HG03342 (cell line): ENCODE data around the gene BEND6.
"Not testable (repeated sequence)": the region's sequence is repeated elsewhere in the genome, so short reads cannot be mapped to it uniquely, and the experiment has no call there.

Source experiments
- ATAC-seq: cut with Tn5 transposase; IDR thresholded peaks from one replicate; pipeline ENCODE4 v1.9.1; 2021; ENCODE audit warnings: mild to moderate bottlenecking, moderate library complexity; ENCODE audit not compliant: unreplicated experiment

BEND6 gene

DNA sequence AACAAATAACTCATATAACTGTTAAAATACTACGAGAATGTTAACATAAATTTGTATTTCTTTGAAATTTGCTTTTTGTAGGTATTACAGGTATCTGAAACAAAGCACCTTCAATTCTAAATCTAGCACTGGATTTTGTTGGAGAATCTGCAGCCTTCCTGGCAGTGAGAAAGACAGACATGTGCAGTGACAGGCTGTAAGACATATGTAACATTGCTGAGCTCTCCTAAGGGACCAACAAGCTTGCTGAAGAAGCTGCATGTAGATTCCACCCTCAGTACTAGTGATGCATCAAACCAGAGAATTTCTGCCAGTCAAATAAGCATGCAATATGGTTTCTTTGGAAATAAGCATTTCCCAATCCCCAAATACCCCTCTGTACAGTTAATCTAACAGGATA is 71.1 kb downstream of the BEND6 start:
- ATAC-seq: no peak

DNA sequence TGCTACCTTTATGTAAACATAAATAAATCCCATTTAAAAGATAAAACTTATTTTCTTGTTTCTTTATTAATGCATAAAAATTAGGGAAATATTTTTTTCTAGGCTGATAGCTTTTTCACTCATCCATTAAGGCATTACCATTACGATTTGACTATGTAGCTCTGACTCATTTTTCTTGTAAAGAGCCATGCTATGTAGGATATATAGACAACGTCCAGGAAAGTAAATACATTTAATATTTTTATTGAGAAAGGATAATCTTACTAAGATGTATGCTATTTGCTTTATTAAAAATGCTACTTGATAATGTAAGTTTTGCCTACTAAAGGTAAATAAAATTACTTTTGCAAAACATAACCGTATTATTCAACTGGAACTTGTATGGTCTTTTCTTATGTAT is 72.4 kb downstream of the BEND6 start:
- ATAC-seq: no peak

DNA sequence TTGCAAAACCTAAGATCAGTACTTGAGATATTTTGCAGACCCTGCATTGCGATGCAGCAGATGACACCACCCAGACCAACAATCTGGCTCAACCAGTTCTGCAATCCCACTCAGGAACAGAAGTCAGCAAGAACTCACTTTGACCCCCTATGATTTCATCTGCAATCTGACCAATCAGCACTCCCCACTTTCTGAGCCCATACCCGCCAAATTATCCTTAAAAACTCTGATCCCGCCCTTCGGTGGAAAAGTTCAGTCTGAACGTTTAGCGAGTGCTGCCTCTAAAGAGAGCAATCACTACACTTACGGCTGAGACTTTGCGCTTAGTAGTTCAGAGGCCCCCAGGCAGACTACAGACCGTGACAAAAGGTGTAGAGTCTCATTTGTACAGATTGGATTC is 74.3 kb downstream of the BEND6 start:
- ATAC-seq: no peak

DNA sequence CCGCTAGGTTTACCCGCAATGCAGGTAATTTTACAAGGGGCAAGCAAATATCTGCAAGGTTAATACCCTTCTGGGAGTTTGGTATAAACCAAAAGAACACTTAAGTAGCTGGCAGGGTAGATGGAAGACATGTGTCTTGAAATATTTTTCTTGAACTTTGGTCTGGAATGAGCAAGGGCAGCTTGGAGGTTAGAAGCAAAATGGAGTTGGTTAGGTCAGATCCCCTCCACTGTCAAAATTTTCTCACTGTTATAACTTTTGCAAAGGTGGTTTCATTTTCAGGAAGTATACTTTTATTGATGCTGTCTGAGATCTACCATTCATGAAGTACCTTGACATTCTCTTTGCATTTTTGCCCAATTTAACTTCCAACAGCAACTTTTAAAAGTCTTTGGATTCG is 78.3 kb downstream of the BEND6 start:
- no peak for ATAC-seq

DNA sequence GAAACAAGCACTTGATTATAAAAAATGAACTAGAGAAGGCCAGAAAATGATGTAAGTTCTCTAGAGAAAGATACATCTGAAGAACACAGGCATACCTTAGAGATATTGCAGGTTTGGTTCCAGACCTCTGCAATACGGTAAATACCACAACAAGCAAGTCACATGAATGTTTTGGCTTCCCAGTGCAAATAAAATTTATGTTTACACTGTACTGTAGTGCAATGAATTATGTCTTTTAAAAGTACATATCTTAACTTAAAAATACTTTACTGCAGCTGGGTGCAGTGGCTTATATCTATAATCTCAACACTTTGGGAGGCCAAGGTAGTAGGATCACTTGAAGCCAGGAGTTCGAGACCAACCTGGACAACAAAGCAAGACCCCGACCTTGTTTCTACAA is 80.6 kb downstream of the BEND6 start:
- no peak for ATAC-seq

DNA sequence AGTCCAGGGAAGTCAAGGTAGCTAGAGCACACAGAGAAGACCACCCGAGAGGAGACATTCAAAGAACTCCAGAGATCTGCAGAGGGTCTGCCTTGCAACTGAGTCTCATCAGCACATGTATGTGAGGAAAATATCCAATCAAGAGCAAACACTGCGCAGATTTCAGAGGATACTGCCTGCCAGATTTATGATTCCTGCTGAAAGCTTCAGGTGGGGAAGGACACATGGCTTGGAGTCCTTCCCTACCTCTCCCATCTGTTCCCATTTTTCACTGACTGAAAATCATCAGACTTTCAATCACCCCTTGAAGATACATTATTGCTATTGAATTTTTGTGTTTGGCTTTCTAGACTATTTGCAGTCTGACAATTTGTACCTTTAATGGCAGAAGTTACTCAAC is 84.0 kb downstream of the BEND6 start:
- ATAC-seq: no peak

DNA sequence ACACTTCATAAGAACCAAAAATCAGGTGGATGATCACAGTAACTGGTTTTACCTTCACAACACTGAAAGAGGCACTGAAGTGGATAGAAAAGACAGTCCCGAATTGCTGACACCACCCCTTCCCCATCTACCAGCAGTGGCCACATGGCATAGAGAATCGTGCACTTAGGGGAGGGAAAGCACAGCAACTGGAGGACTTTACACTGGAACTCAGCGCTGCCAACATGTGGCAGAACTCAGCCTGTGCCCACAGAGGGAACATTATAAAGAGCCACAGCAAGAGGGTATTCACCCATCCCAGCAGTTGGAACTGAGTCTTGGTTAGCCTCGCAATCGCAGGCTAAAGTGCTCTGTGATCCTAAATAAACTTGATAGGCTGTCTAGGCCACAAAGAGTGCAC is 85.1 kb downstream of the BEND6 start:
- no peak for ATAC-seq

DNA sequence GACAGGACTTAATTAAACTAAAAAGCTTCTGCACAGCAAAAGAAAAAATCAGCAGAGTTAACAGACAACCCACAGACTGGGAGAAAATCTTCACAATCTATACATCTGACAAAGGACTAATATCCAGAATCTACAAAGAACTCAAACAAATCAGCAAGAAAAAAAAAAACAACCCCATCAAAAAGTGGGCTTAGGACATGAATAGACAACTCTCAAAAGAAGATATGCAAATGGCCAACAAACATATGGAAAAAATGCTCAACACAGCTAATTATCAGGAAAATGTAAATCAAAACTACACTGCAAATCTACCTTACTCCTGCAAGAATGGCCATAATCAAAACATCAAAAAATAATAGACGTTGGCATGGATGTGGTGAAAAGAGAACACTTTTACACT is 89.2 kb downstream of the BEND6 start:
- not testable (repeated sequence) for ATAC-seq

DNA sequence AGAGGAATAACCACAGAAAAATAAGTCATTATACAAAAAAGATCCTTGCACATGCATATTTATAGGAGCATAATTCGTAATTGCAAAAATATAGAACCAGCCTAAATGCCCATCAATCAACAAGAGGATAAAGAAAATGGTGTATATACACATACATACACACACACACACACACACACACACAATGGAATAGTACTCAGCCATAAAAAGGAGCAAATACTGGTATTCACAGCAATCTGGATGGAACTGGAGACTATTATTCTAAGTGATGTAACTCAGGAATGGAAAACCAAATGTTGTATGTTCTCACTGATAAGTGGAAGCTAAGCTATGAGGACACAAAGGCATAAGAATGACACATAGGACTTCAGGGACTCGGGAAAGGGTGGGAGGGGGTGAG is 89.7 kb downstream of the BEND6 start:
- ATAC-seq: no peak

DNA sequence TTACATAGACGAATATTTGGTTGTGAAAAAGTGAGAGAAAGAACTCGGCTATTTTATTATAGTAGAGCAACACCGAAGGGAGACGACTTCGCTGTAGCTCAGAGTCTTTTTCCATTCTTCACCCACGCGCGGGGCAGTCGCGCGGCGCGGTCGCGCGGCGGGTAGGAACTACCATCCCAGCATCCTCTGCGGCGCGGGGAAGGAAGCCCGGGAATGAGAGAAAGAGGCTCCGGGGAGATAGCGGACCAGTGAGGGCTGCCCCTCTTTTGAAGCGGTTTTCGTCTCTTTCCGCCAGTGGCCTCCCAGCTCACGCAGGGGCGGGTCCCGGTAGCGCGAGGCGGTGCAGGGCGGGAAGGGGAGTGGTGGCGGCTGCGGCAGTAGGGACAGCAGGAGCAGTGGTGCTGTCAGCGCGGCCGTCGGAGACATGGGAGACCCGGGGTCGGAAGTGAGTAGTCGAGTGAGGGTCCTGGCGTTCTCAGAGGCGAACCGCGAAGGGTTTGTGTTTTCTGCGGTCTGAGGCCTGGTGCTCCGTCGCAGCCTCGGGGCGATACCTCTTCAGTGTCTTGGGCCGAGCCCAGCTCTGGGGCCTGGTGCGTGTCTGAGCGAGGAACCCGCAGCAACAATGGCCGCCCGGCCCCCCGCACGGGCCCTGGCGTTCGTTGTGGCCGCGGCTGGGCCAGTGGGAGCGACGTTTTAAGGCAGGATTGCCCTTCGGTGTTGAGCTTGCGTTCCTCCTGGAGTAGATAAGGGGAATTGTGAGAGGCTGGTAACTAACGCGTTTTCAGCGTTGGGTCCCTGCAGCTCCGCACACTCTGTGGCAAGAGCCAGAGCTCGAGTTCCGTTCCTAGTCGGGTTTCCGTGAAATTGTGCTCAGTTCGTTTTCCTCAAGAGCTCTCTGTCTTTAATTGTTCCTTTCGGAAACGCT is 91.7 kb downstream of the BEND6 start, which contains the start of gene KIAA1586:
TSS of gene KIAA1586 (plus strand) at position 362 of the 925 bp plus-strand sequence. CDS start at position 425, 63 bp downstream.
- ATAC-seq: peak; percentile 86

DNA sequence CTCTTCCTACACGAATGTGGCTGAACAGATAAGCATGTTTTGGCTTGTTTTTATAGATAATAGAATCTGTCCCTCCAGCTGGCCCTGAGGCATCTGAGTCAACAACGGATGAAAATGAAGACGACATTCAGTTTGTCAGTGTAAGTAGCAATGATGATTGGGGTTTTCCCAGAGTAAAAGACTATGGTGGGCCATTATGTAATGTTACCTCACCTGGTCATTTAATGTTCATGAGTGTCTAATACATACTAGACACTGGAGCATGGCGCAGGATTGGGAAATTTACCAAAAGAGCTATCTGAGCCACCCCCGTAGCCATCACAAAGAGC is 92.3 kb downstream of the BEND6 start:
- ATAC-seq: peak; percentile 27

DNA sequence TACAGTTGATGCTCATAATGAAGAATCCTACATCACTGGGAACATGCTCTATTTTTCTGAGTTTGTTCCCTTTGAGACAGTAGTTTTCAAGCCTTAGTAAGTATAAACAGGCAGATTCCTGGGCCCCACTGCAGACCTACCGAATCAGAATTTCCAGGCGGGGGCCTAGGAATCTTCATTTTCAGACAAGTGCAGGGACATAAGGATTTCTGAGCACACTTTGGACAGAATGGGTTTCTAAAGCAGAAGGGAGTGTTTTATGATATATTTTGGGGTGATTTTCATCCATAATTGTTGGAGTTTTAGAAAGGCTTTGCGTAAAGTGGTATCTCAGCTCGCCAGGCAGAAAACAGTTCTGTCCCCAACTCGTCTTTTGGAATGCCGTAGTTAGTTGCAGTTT is 93.0 kb downstream of the BEND6 start:
- not testable (repeated sequence) for ATAC-seq

DNA sequence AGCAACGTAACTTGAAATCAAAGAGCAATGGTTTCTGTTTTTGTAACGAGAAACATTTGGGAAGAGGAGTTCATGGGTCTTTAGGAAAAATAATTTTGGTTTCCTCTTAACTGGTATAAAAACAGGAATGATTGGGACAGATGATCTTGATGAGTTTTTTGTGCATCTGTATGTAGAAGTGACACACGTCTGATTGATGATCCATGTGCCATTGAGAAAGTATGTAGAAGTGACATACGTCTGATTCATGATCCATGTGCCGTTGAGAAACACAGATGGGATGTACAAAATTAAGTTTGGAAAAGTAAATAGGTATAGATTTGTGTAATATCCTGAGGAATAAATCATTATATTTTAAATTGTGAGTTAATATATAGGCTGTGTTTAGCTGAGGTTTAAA is 93.7 kb downstream of the BEND6 start:
- no peak for ATAC-seq

DNA sequence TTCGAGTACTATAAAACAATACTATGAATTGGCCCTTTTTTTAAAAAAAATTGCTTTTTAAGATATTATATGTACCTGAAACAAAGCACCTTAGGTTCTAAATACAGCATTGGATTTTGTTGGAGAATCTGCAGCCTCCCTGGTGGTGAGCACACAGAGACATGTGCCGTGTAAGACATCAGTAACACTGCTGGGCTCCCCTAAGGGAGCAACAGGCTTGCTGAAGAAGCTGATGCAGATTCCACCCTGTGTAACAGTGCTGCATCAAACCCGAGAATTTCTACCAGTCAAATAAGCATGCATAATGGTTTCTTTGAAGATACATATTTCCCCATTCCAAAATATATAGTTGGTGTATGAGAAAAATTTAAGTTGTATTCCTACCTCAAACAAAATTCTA is 108.9 kb downstream of the BEND6 start:
- ATAC-seq: no peak

DNA sequence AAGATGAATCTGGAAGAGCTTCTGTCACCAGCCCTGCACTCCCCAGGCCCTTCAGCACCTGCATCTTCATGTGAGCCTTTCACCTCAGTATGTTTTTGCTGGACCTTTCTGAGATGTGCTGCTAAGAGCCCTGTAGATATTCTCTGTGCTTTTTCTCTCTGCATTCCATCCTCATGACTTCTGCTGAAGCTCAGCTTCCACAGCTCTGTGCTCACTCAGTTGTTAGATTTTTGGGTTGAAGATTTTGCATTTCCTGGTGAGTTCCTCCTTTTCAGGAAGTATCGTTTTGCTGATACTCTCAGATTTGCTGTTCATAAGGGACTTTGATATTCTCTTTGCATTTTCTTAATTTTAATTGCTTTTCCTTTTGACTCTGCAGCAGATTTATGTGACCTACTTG is 109.9 kb downstream of the BEND6 start:
- no peak for ATAC-seq

DNA sequence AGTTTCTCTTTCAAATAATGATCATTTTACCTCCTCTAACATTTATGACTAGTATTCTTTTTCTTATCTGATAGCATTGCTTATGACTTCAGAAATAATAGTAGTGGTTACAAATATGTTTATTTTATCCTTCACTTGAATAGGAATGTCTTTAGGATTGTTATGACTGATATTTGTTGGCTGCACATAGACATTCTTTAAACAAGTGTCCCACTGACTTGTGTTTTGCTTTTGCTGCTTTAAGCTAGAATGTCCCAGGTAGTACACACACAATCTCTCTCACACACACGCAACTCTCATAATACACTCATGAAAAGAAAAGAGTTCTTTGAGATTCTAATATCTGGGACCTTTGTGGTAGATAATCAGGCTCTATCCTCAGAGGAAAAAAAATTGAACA is 113.2 kb downstream of the BEND6 start:
- no peak for ATAC-seq

DNA sequence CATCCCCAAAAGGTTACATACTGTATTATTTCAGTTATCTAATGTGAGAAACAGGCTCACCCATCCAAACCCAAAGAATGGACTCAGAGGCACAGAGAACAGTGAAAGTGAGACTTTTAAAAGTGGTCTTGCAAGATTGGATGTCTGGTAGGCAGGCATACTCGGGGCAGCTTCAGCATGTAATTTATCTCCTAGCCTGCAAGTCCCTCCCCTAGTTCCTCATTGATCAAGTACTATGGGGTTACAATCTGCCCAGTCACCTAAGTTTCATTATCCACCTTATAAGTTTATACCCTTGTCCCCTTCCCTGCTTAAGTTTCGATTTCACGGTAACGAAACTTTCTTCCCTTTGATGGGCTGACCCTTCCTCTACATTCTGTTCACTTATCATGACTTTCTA is 114.3 kb downstream of the BEND6 start:
- no peak for ATAC-seq

DNA sequence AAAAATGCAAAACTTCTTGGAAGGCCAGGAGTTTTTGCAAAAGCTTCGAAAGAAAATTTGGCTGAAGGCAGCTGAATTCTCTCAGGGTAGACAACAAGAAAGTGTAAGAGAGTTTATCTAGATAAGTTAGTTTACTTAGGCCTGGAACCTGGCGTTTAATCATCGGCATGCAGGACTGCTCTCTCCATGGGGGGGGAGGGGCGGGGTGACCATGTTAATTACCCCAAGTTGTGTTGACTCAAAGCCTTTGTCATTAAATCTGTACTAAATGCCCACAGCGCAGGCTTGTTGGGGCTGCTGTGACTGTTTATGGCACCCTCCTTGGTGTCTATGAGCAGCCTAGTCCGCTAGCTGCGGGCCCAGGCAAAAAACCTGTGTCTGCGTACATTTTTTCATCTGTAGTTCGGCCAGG is 115.0 kb downstream of the BEND6 start:
- no peak for ATAC-seq

DNA sequence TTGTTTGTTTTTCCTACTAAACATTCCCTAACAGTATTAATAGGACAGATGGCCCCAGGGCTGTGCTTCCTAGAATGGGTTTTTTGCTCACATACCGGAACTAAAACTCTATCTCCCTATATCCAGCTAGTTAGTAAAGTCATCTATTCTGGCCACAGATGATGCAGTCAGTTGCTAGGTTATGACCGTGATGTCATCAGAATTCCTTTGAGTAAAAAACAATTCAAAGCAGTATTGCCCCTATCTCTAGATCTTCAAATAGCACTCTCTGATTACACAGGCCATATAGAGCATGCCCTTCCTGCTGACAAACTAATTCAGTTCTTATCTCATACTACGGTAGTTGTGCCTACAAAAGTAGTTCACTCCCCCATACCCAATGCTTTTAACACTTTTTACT is 117.2 kb downstream of the BEND6 start:
- no peak for ATAC-seq

DNA sequence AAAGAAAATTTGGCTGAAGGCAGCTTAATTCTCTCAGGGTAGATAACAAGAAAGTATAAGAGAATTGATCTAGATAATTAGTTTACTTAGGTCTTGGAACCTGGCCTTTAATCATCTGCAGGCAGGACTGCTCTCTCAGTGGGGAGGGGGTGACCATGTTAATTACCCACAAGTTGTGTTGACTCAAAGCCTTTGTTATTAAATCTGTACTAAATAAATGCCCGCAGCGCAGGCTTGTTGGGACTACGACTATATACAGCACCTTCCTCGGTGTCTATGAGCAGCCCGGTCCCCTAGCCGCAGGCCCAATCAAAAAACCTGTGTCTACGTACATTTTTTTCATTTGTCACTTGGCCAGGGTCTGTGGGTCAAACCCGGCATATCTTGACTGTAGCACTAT is 119.5 kb downstream of the BEND6 start:
- no peak for ATAC-seq

DNA sequence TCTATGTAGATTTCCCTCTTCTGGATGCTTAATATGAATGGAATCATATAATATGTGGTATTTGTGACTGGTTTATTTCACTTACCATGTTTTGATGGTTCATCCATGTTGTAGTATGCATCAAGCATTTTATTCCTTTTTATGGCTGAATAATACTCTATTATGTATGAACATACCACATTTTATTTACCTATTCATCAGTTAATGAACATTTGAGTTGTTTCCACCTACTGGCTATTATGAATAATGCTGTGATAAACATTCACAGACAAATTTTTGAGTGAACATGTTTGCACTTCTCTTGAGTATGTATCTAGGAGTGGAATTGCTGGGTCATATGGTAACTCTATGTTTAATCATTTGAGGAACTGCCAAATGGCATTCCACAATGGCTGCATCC is 120.2 kb downstream of the BEND6 start:
- no peak for ATAC-seq
